ENCODE measurements around the gene APOA5.
"Not testable (repeated sequence)": the region's sequence is repeated elsewhere in the genome, so short reads cannot be mapped to it uniquely, and the experiment has no call there.

APOA5 gene

GRCh38 chr11:116827461-116827860, 35.8 kb upstream of the APOA5 start:
- DNase-seq (ENCODE audit: low read depth) = no peak

- no peak for DNase-seq (ENCODE audit: low read depth)
Observed at GRCh38 chr11:116826751-116827431, 35.2 kb upstream of the APOA5 start.

- no peak for DNase-seq (ENCODE audit: low read depth)
Observed at GRCh38 chr11:116825854-116826750, 34.4 kb upstream of the APOA5 start.

GRCh38 chr11:116825434-116825833, 33.8 kb upstream of the APOA5 start:
- DNase-seq (ENCODE audit: low read depth) = no peak

- DNase-seq (ENCODE audit: low read depth) = no peak
Observed at GRCh38 chr11:116823031-116823843, 31.6 kb upstream of the APOA5 start, which contains the start of gene APOA4. TSS of gene APOA4 (minus strand) at chr11:116823304. CDS start at chr11:116823191, 113 bp downstream.

- DNase-seq (ENCODE audit: low read depth) = no peak
Observed at GRCh38 chr11:116822575-116822974, 30.9 kb upstream of the APOA5 start.

- DNase-seq (ENCODE audit: low read depth) = no peak
Observed at GRCh38 chr11:116821050-116821918, 29.6 kb upstream of the APOA5 start.

- DNase-seq (ENCODE audit: low read depth) = no peak
Observed at GRCh38 chr11:116819049-116819448, 27.4 kb upstream of the APOA5 start.

GRCh38 chr11:116814502-116814901, 22.8 kb upstream of the APOA5 start:
- DNase-seq (ENCODE audit: low read depth) = no peak

- no peak for DNase-seq (ENCODE audit: low read depth)
Observed at GRCh38 chr11:116813781-116814471, 22.2 kb upstream of the APOA5 start.

GRCh38 chr11:116813170-116813569, 21.5 kb upstream of the APOA5 start:
- DNase-seq (ENCODE audit: low read depth) = no peak

GRCh38 chr11:116812109-116812508, 20.4 kb upstream of the APOA5 start:
- DNase-seq (ENCODE audit: low read depth) = no peak

GRCh38 chr11:116811194-116811593, 19.5 kb upstream of the APOA5 start:
- no peak for DNase-seq (ENCODE audit: low read depth)

- DNase-seq (ENCODE audit: low read depth) = peak; percentile 83
Observed at GRCh38 chr11:116808262-116809175, 16.8 kb upstream of the APOA5 start.

GRCh38 chr11:116807601-116808261, 16.1 kb upstream of the APOA5 start:
- DNase-seq (ENCODE audit: low read depth) = no peak

- no peak for DNase-seq (ENCODE audit: low read depth)
Observed at GRCh38 chr11:116804001-116804400, 12.3 kb upstream of the APOA5 start.

- not testable (repeated sequence) for DNase-seq (ENCODE audit: low read depth)
Observed at GRCh38 chr11:116801662-116802061, 10.0 kb upstream of the APOA5 start.

- no peak for DNase-seq (ENCODE audit: low read depth)
Observed at GRCh38 chr11:116800610-116801009, 8.9 kb upstream of the APOA5 start.

GRCh38 chr11:116798368-116798767, 6.7 kb upstream of the APOA5 start:
- no peak for DNase-seq (ENCODE audit: low read depth)
